ENCODE results near the gene CRISP1.

GRCh38 chr6:49847014-49847413 lies 19.3 kb downstream of the CRISP1 start:
- no peak for TF ChIP-seq FOXJ3 (CRISPR knock-in tag; IDR thresholded peaks at IDR 0.05)
- TF ChIP-seq EP300 (IDR thresholded peaks at IDR 0.05; ENCODE audit: borderline replicate concordance in 1 of 2, low read depth in 1 of 2, low read length in 1 of 2), result no peak
- TF ChIP-seq NRF1 (IDR thresholded peaks at IDR 0.05; ENCODE audit: low read depth, low read length), result no peak
- TF ChIP-seq CTCF (IDR thresholded peaks at IDR 0.05), result no peak
- TF ChIP-seq REST (IDR thresholded peaks at IDR 0.05; ENCODE audit: low read depth, low read length), result no peak
- no peak for TF ChIP-seq FOXM1 (IDR thresholded peaks at IDR 0.05; ENCODE audit: low read depth)
- no peak for TF ChIP-seq YY1 (IDR thresholded peaks at IDR 0.05; ENCODE audit: low read depth)
- no peak for TF ChIP-seq RFX5 (IDR thresholded peaks at IDR 0.05; ENCODE audit: low read length)
- TF ChIP-seq MXI1 (IDR thresholded peaks at IDR 0.05; ENCODE audit: low read depth, low read length), result no peak
- TF ChIP-seq GABPA (IDR thresholded peaks at IDR 0.05; ENCODE audit: low read depth), result no peak
